ENCODE data around the gene RGP1. TPM values are rescaled to one million over a fixed set of nuclear protein-coding genes. Genes with fewer than 3 reads are reported as not detected.

The RGP1 gene
- polyA plus RNA-seq, 1 donor (not counting 4 experiments of a cell fraction or from before 2014, with no cell fraction given) = 18.3 TPM

DNA sequence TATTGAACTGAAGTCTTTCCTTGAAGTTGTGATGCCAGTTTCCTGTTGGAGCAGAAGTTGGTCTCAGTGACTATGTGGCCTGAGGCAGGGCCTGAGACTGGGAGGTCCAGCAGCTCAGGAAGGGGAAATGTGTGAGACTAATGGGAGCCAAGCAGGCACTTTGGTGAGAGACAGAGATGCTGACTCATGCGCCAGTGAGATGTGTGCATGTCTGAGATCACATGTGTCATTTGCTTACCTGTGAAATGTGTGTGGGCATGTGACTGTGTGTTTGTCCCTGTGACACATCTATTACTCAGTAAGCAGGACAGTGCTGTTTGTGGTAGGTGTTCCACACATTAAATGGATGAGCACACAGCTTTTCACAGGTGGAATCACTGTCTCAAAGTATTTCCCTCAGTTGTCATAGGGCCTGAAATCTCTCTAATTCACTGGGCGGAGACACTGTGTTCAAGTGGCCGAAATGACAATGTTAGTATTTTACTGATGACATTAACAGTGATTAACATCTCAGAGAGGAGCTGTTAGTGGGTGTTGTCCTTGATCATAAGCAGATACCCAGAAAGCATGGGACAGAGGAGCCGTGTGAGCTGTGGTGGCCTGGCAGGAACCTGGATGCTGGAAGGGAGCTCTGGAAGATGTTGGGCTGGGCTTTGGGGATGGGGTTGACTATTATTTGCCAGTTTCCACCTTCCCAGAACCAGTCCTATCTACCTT is 49.7 kb downstream of the RGP1 start:
- H3K27ac ChIP-seq (ENCODE audit: control insufficient read depth, insufficient read depth, low read length) = peak overlapping the region; percentile 33
- DNase-seq (ENCODE audit: low read depth, low spot score) = peak; percentile 77
- peak; percentile 95 for FAIRE-seq

DNA sequence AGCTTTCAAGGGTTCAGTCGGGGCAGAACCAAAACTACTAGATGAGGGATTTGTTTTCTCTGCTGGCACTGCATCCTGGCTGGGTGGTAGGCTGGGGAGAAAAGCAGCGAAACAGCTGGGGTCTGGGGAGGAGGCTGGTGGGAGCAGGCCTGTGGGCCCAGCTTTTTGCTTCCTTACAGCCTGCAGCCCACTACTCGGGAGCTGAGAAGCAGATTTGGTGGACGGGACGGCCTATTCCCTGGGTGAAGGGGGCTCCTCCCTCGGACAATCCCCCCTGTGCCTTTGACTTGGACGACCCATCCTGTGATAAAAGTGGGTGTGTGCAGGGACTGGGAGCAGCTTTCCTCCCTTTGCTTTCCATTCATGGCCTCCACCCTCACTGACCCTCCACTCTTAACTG is 51.4 kb downstream of the RGP1 start:
- Histone ChIP-seq H3K9me1 (ENCODE audit: control insufficient read depth, extremely low read depth, insufficient read depth, low read length) (no peaks in the 10 kb centered on the region), H3K9me3 (ENCODE audit: control insufficient read depth, low read depth, low read length) (no peaks in the 10 kb centered on the region), H3K27ac (ENCODE audit: control insufficient read depth, insufficient read depth, low read length) (no peak overlapping the region), H3K4me2 (ENCODE audit: control insufficient read depth, extremely low read depth, insufficient read depth, low read depth, low read length) (no peak overlapping the region), H3K79me2 (ENCODE audit: control insufficient read depth, insufficient read depth, low read length) (no peaks in the 10 kb centered on the region), H3K4me3 (ENCODE audit: control insufficient read depth in 2 of 3, extremely low read depth in 1 of 3, insufficient read depth in 2 of 3, low read depth in 1 of 3, low read length in 3 of 3) (no peak overlapping the region), H4K20me1 (ENCODE audit: control insufficient read depth, extremely low read depth, insufficient read depth, low read length) (no peaks in the 10 kb centered on the region), H3K9ac (ENCODE audit: control insufficient read depth, extremely low read depth, insufficient read depth, low read length) (no peak overlapping the region), H3K4me1 (ENCODE audit: control insufficient read depth, extremely low read depth, insufficient read depth, low read length) (peaks cover 19% of the 10 kb centered on the region), H3K36me3 (ENCODE audit: control insufficient read depth in 2 of 2, extremely low read depth in 1 of 2, insufficient read depth in 2 of 2, low read length in 2 of 2) (peaks cover 0 to 2% of the 10 kb centered on the region in 2 experiments), H3K27me3 (ENCODE audit: control insufficient read depth, extremely low read depth, insufficient read depth, low read length) (no peaks in the 10 kb centered on the region), H2AFZ (ENCODE audit: control insufficient read depth, low read length) (no peak overlapping the region)
- FAIRE-seq = no peak
- no peak for DNase-seq (ENCODE audit: low read depth, low spot score)
- dilution Hi-C loops (cut with MboI; ENCODE audit: extremely low pct_ligation_motif_present, low sequenced_read_pairs) = no loop called here
- TF ChIP-seq, protein P1, sequence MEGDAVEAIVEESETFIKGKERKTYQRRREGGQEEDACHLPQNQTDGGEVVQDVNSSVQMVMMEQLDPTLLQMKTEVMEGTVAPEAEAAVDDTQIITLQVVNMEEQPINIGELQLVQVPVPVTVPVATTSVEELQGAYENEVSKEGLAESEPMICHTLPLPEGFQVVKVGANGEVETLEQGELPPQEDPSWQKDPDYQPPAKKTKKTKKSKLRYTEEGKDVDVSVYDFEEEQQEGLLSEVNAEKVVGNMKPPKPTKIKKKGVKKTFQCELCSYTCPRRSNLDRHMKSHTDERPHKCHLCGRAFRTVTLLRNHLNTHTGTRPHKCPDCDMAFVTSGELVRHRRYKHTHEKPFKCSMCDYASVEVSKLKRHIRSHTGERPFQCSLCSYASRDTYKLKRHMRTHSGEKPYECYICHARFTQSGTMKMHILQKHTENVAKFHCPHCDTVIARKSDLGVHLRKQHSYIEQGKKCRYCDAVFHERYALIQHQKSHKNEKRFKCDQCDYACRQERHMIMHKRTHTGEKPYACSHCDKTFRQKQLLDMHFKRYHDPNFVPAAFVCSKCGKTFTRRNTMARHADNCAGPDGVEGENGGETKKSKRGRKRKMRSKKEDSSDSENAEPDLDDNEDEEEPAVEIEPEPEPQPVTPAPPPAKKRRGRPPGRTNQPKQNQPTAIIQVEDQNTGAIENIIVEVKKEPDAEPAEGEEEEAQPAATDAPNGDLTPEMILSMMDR (optimal IDR thresholded peaks at IDR 0.05 in 1 of 3, IDR thresholded peaks at IDR 0.05 in 1 of 3, conservative IDR thresholded peaks at IDR 0.05 in 1 of 3; ENCODE audit: extremely low read depth in 1 of 3, insufficient read depth in 2 of 3, low read length in 3 of 3) = no peak
- no peak for TF ChIP-seq EZH2 (IDR thresholded peaks at IDR 0.05; ENCODE audit: low read length)

More for the DNA sequence above, 49.7 kb downstream of the RGP1 start:
- H3K79me2 ChIP-seq (ENCODE audit: control insufficient read depth, insufficient read depth, low read length) = no peaks in the 10 kb centered on the region
- H3K4me1 ChIP-seq (ENCODE audit: control insufficient read depth, extremely low read depth, insufficient read depth, low read length) = peaks cover 22% of the 10 kb centered on the region
- TF ChIP-seq, protein P1 (optimal IDR thresholded peaks at IDR 0.05 in 1 of 3, IDR thresholded peaks at IDR 0.05 in 1 of 3, conservative IDR thresholded peaks at IDR 0.05 in 1 of 3; ENCODE audit: extremely low read depth in 1 of 3, insufficient read depth in 2 of 3, low read length in 3 of 3) = no peak
- H3K27me3 ChIP-seq (ENCODE audit: control insufficient read depth, extremely low read depth, insufficient read depth, low read length) = no peaks in the 10 kb centered on the region
- H3K4me3 ChIP-seq (ENCODE audit: control insufficient read depth in 2 of 3, extremely low read depth in 1 of 3, insufficient read depth in 2 of 3, low read depth in 1 of 3, low read length in 3 of 3) = no peak overlapping the region
- no peak overlapping the region for H2AFZ ChIP-seq (ENCODE audit: control insufficient read depth, low read length)
- no peaks in the 10 kb centered on the region for H3K9me1 ChIP-seq (ENCODE audit: control insufficient read depth, extremely low read depth, insufficient read depth, low read length)
- no peak overlapping the region for H3K9ac ChIP-seq (ENCODE audit: control insufficient read depth, extremely low read depth, insufficient read depth, low read length)
- dilution Hi-C loops (cut with MboI; ENCODE audit: extremely low pct_ligation_motif_present, low sequenced_read_pairs) = no loop called here
- peaks cover 0 to 2% of the 10 kb centered on the region in 2 experiments for H3K36me3 ChIP-seq (ENCODE audit: control insufficient read depth in 2 of 2, extremely low read depth in 1 of 2, insufficient read depth in 2 of 2, low read length in 2 of 2)
- H4K20me1 ChIP-seq (ENCODE audit: control insufficient read depth, extremely low read depth, insufficient read depth, low read length) = no peaks in the 10 kb centered on the region
- peak overlapping the region; percentile 1 for H3K4me2 ChIP-seq (ENCODE audit: control insufficient read depth, extremely low read depth, insufficient read depth, low read depth, low read length)
- no peaks in the 10 kb centered on the region for H3K9me3 ChIP-seq (ENCODE audit: control insufficient read depth, low read depth, low read length)

Data from keratinocyte (primary cell).